OCI-LY1 (cell line): ENCODE measurements around the gene EXOC7.

Experiments used
- EZH2 ChIP-seq: fragments of 200-600 bp; sonication (generic), shearing (Covaris generic); IDR thresholded peaks from 2 replicates; pipeline ENCODE4 v1.8.0; 2017; ENCODE audit warnings: borderline replicate concordance, mixed run types, mild to moderate bottlenecking, antibody characterized with exemption, low read length, moderate library complexity, mixed read lengths
- TF ChIP-seq, protein P1 (sequence below): fragments of 200-600 bp; sonication (generic), shearing (Covaris generic); IDR thresholded peaks from 2 replicates; pipeline ENCODE4 v1.5.1; 2017; ENCODE audit warnings: mild to moderate bottlenecking, antibody characterized with exemption, low read length, moderate library complexity, mixed read lengths

- TF ChIP-seq, protein P1, sequence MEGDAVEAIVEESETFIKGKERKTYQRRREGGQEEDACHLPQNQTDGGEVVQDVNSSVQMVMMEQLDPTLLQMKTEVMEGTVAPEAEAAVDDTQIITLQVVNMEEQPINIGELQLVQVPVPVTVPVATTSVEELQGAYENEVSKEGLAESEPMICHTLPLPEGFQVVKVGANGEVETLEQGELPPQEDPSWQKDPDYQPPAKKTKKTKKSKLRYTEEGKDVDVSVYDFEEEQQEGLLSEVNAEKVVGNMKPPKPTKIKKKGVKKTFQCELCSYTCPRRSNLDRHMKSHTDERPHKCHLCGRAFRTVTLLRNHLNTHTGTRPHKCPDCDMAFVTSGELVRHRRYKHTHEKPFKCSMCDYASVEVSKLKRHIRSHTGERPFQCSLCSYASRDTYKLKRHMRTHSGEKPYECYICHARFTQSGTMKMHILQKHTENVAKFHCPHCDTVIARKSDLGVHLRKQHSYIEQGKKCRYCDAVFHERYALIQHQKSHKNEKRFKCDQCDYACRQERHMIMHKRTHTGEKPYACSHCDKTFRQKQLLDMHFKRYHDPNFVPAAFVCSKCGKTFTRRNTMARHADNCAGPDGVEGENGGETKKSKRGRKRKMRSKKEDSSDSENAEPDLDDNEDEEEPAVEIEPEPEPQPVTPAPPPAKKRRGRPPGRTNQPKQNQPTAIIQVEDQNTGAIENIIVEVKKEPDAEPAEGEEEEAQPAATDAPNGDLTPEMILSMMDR = no peak
- TF ChIP-seq EZH2 = no peak
These were observed 16.1 kb downstream of the EXOC7 start for GRCh38 chr17:76087531-76087930.
